Heart left ventricle (tissue), 13 donors: ENCODE data around the gene BNIP3.

Source experiments
- POLR2A ChIP-seq, 2 donors: fragments of 450-650 bp; IDR thresholded peaks; one replicate each; pipeline ENCODE4 v1.6.1; 2017; ENCODE audit warnings: antibody characterized with exemption in 2 of 2, mild to moderate bottlenecking in 2 of 2, moderate library complexity in 2 of 2
- TF ChIP-seq, protein P1 (sequence below), 12 donors: fragments of 200-600 bp; sonication (generic) in 4 of 12; IDR thresholded peaks; one replicate each; pipeline versions ENCODE4 v1.5.0 to v1.8.0; 2018 to 2022; ENCODE audit warnings: antibody characterized with exemption in 12 of 12, mild to moderate bottlenecking in 5 of 12
- donor health status: ischemic (EF 13 %, LVEDD 7.1; RV severe dilation, severe dysfunction).
- donor health status: DM: no; HTN: yes; CAD: no.
- donor health status: DM: no; HTN: no; CAD: no.
- donor health status: ischemic (EF 25% LVEDD 6.9; RV normal size, moderate dysfunction).
- donor health status: ischemic (EF 25% LVEDD 5.7; RV mildly dilated, moderate dysfunction).
- donor health status: ischemic (EF 35%, LVEDD 5.7; RV mildly dilated, moderate dysfunction).
- donor health status: nonischemic (EF 11% LVEDD 7.7; RV severe dilation, severe dysfunction).
- donor health status: DM: yes; HTN: yes; CAD: no.
- donor health status: PGD.
- donor health status: ischemic (EF 29% LVEDD 5.4; RV normal size, mild dysfunction).
- donor health status: nonischemic (EF 23%, LVEDD 6.1; RV moderate dilation, normal function).

DNA sequence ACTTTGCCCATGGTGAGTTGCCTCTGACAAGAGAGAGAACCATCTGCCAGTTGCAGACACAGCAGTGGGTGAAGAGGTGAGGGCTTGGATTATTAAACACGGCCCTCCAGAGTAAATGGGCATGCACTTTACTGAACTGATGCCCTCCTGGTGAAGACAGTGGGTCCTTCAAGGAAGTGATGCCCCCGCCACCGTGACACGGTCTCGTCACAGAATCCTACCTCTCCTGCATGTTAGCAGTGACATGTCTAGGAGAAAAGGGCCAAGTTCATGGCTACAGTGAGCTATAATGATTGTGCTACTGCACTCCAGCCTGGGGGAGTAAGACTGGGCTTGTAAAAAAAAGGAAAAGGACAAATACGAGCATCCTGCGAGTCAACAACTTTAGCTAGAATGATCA, 2.4 kb downstream of the BNIP3 start:
- TF ChIP-seq, protein P1, sequence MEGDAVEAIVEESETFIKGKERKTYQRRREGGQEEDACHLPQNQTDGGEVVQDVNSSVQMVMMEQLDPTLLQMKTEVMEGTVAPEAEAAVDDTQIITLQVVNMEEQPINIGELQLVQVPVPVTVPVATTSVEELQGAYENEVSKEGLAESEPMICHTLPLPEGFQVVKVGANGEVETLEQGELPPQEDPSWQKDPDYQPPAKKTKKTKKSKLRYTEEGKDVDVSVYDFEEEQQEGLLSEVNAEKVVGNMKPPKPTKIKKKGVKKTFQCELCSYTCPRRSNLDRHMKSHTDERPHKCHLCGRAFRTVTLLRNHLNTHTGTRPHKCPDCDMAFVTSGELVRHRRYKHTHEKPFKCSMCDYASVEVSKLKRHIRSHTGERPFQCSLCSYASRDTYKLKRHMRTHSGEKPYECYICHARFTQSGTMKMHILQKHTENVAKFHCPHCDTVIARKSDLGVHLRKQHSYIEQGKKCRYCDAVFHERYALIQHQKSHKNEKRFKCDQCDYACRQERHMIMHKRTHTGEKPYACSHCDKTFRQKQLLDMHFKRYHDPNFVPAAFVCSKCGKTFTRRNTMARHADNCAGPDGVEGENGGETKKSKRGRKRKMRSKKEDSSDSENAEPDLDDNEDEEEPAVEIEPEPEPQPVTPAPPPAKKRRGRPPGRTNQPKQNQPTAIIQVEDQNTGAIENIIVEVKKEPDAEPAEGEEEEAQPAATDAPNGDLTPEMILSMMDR (IDR thresholded peaks at IDR 0.05) = no peak
- TF ChIP-seq POLR2A (IDR thresholded peaks at IDR 0.05) = no peak
